HEK293 (cell line): ENCODE results near the gene DLD.

ENCODE experiments used
- CTCF ChIA-PET: fragments of 350-600 bp; formaldehyde crosslinking; extraction: SDS; loops from one replicate; lab custom pipeline; 2021; ENCODE audit warnings: antibody characterized with exemption; lab: Yijun Ruan, JAX
- POLR2A ChIA-PET: fragments of 300-600 bp; formaldehyde crosslinking; extraction: SDS; loops from one replicate; lab custom pipeline; 2020; ENCODE audit warnings: antibody characterized with exemption, inconsistent platforms; lab: Yijun Ruan, JAX
- H3K27ac ChIP-seq: fragments of 200-500 bp; sonication (Bioruptor generic); 2 replicates; pipeline ENCODE4 v1.5.1; 2014; ENCODE audit warnings: low read depth, low read length, control low read depth, inconsistent platforms; ENCODE audit errors: extremely low read depth
- H3K36me3 ChIP-seq, 2 experiments: fragments of 200-500 bp in 1 of 2; sonication (Bioruptor generic) in 1 of 2; 1 replicate in 1 of 2; 2 replicates in 1 of 2; pipeline ENCODE4 v1.5.1; 2014 to 2017; ENCODE audit warnings: inconsistent platforms in 2 of 2, low read length in 2 of 2; ENCODE audit not compliant: control insufficient read depth in 2 of 2, insufficient read depth in 1 of 2
- H3K4me1 ChIP-seq: fragments of 200-500 bp; sonication (Bioruptor generic); 2 replicates; pipeline ENCODE4 v1.5.1; 2014; ENCODE audit warnings: mild to moderate bottlenecking, low read length, inconsistent platforms; ENCODE audit not compliant: control insufficient read depth, insufficient read depth
- H3K4me3 ChIP-seq: 2 replicates; pipeline ENCODE4 v1.5.1; 2011; ENCODE audit warnings: low read depth, mild to moderate bottlenecking, control low read depth, low read length, moderate library complexity
- H3K9me3 ChIP-seq: fragments of 200-500 bp; sonication (Bioruptor generic); 2 replicates; pipeline ENCODE4 v1.5.1; 2014; ENCODE audit warnings: low read depth, low read length, inconsistent platforms; ENCODE audit not compliant: control insufficient read depth, insufficient read depth
- BCL11B ChIP-seq: fragments of 450-650 bp; formaldehyde crosslinking; IDR thresholded peaks from 2 replicates; pipeline ENCODE4 v1.5.1; 2016; ENCODE audit warnings: low read depth, missing biosample characterization, missing genetic modification characterization
- FEZF1 ChIP-seq: fragments of 450-650 bp; formaldehyde crosslinking; IDR thresholded peaks from 2 replicates; pipeline ENCODE4 v1.5.1; 2016; ENCODE audit warnings: missing biosample characterization, missing genetic modification characterization
- GLIS1 ChIP-seq: fragments of 450-650 bp; formaldehyde crosslinking; IDR thresholded peaks from 2 replicates; pipeline ENCODE4 v1.5.1; 2016; ENCODE audit warnings: missing biosample characterization, missing genetic modification characterization
- INSM2 ChIP-seq: fragments of 450-650 bp; formaldehyde crosslinking; IDR thresholded peaks from 2 replicates; pipeline ENCODE4 v1.5.1; 2016; ENCODE audit warnings: missing biosample characterization, missing genetic modification characterization
- MEIS1 ChIP-seq: sonication (generic); formaldehyde crosslinking; IDR thresholded peaks from 2 replicates; pipeline ENCODE4 v1.8.1; 2022; ENCODE audit warnings: missing genetic modification reagents, mild to moderate bottlenecking, borderline replicate concordance
- ZBTB44 ChIP-seq: fragments of 450-650 bp; IDR thresholded peaks from 2 replicates; pipeline ENCODE4 v1.5.1; 2018; ENCODE audit warnings: missing biosample characterization, mild to moderate bottlenecking, missing genetic modification characterization
- ZBTB48 ChIP-seq: fragments of 450-650 bp; formaldehyde crosslinking; IDR thresholded peaks from 2 replicates; pipeline ENCODE4 v1.5.1; 2016; ENCODE audit warnings: missing biosample characterization, missing genetic modification characterization
- ZBTB49 ChIP-seq: fragments of 450-650 bp; formaldehyde crosslinking; IDR thresholded peaks from 2 replicates; pipeline ENCODE4 v1.5.1; 2016; ENCODE audit warnings: missing biosample characterization, missing genetic modification characterization, low read depth
- ZBTB7A ChIP-seq: fragments of 450-650 bp; formaldehyde crosslinking; IDR thresholded peaks from 2 replicates; pipeline ENCODE4 v1.5.1; 2016; ENCODE audit warnings: low read depth, missing biosample characterization, missing genetic modification characterization
- ZFHX2 ChIP-seq: fragments of 450-650 bp; formaldehyde crosslinking; conservative IDR thresholded peaks from 2 replicates; pipeline ENCODE4 v1.5.1; 2016; ENCODE audit warnings: missing biosample characterization, missing genetic modification characterization
- ZNF132 ChIP-seq: fragments of 450-650 bp; formaldehyde crosslinking; IDR thresholded peaks from 2 replicates; pipeline ENCODE4 v1.5.1; 2017; ENCODE audit warnings: missing biosample characterization, missing genetic modification characterization, borderline replicate concordance
- ZNF16 ChIP-seq: fragments of 450-650 bp; formaldehyde crosslinking; IDR thresholded peaks from 2 replicates; pipeline ENCODE4 v1.5.1; 2016; ENCODE audit warnings: low read depth, missing biosample characterization, missing genetic modification characterization
- ZNF266 ChIP-seq: fragments of 450-650 bp; formaldehyde crosslinking; IDR thresholded peaks from 2 replicates; pipeline ENCODE4 v1.5.1; 2016; ENCODE audit warnings: missing biosample characterization, missing genetic modification characterization, low read depth
- ZNF518A ChIP-seq: fragments of 450-650 bp; formaldehyde crosslinking; conservative IDR thresholded peaks from 2 replicates; pipeline ENCODE4 v1.5.1; 2016; ENCODE audit warnings: low read depth, missing biosample characterization, missing genetic modification characterization
- ZNF555 ChIP-seq: fragments of 450-650 bp; formaldehyde crosslinking; conservative IDR thresholded peaks from 2 replicates; pipeline ENCODE4 v1.5.1; 2017; ENCODE audit warnings: missing biosample characterization, mild to moderate bottlenecking, missing genetic modification characterization, inconsistent platforms
- ZNF560 ChIP-seq: fragments of 450-650 bp; formaldehyde crosslinking; IDR thresholded peaks from 2 replicates; pipeline ENCODE4 v1.5.1; 2017; ENCODE audit warnings: missing biosample characterization, missing genetic modification characterization, borderline replicate concordance
- ZNF561 ChIP-seq: fragments of 450-650 bp; IDR thresholded peaks from 2 replicates; pipeline ENCODE4 v1.5.1; 2018; ENCODE audit warnings: missing biosample characterization, missing genetic modification characterization, borderline replicate concordance
- ZNF660 ChIP-seq: fragments of 450-650 bp; IDR thresholded peaks from 2 replicates; pipeline ENCODE4 v1.5.1; 2018; ENCODE audit warnings: missing biosample characterization, mild to moderate bottlenecking, missing genetic modification characterization

Gene DLD

GRCh38 chr7:107964510-107964909 is 73.5 kb downstream of the DLD start (continued):
- no peak for TF ChIP-seq ZBTB44 (tag by site-specific recombination)
- TF ChIP-seq ZNF660 = no peak

- ChIA-PET CTCF (interaction anchor here (0.6 to 0.8 kb wide), 2 partner anchors 15 to 25 kb away, joined by 3 read pairs; no protein-coding TSS in a partner anchor), POLR2A (no interaction called here)
- TF ChIP-seq ZNF16 (tag by site-specific recombination) (no peak), ZBTB48 (tag by site-specific recombination) (no peak), BCL11B (no peak), ZNF555 (no peak)
- no peaks in the 10 kb centered on the region for H3K9me3 ChIP-seq
- H3K4me3 ChIP-seq = no peak overlapping the region
- no peaks in the 10 kb centered on the region for H3K4me1 ChIP-seq
- H3K36me3 ChIP-seq = peaks cover 9 to 22% of the 10 kb centered on the region in 2 experiments
- H3K27ac ChIP-seq = no peak overlapping the region
These were observed 75.7 kb downstream of the DLD start for GRCh38 chr7:107966711-107967110.

- CTCF ChIA-PET = interaction anchor here (0.8 kb wide), 1 partner anchor 15 kb away, joined by 3 read pairs; no protein-coding TSS in a partner anchor
- no peaks in the 10 kb centered on the region for H3K9me3 ChIP-seq
- TF ChIP-seq ZNF561 (tag by site-specific recombination) = no peak
- TF ChIP-seq ZNF560 (tag by site-specific recombination) = no peak
- TF ChIP-seq ZNF132 (tag by site-specific recombination) = no peak
- no peak for TF ChIP-seq ZBTB7A (tag by site-specific recombination)
- no peak for TF ChIP-seq GLIS1 (tag by site-specific recombination)
- TF ChIP-seq ZBTB48 (tag by site-specific recombination) = no peak
- no peak for TF ChIP-seq ZNF266 (tag by site-specific recombination)
- TF ChIP-seq MEIS1 (CRISPR knock-in tag) = no peak
- TF ChIP-seq ZNF660 = no peak
- TF ChIP-seq ZBTB49 (tag by site-specific recombination) = no peak
- no peak for TF ChIP-seq ZNF518A (tag by site-specific recombination)
- no peak for TF ChIP-seq INSM2 (tag by site-specific recombination)
- no peak for TF ChIP-seq FEZF1 (tag by site-specific recombination)
- TF ChIP-seq ZFHX2 (tag by site-specific recombination) = no peak
- TF ChIP-seq, all 188 proteins: peak for 0
- H3K36me3 ChIP-seq = peaks cover 9 to 23% of the 10 kb centered on the region in 2 experiments
- H3K4me1 ChIP-seq = no peaks in the 10 kb centered on the region
- no peak overlapping the region for H3K27ac ChIP-seq
- POLR2A ChIA-PET = no interaction called here
- no peak overlapping the region for H3K4me3 ChIP-seq
These were observed 76.4 kb downstream of the DLD start for GRCh38 chr7:107967420-107967819.
